ENCODE measurements around the gene SSH3. TPM values are rescaled to one million over a fixed set of nuclear protein-coding genes. Genes with fewer than 3 reads are reported as not detected.

Gene SSH3
- total RNA-seq, 1 donor from 2014 or later: 36.4 TPM

GRCh38 chr11:67301951-67302516, 1.3 kb upstream of the SSH3 start:
- intact Hi-C loops (cut with DNase I): no loop called here
- Histone ChIP-seq H3K9me3 (no peaks in the 10 kb centered on the region), H3K27ac (peak overlapping the region; percentile 86), H3K27me3 (no peaks in the 10 kb centered on the region), H3K4me3 (peak overlapping the region; percentile 99), H3K4me1 (peaks cover 25% of the 10 kb centered on the region), H3K36me3 (peaks cover 36% of the 10 kb centered on the region)
- ATAC-seq (peak; percentile 59), DNase-seq (peak; percentile 83)
- TF ChIP-seq CTCF (IDR thresholded peaks at IDR 0.05): no peak

GRCh38 chr11:67302571-67303131, 679 bp upstream of the SSH3 start:
- peak; percentile 57 for ATAC-seq
- intact Hi-C loops (cut with DNase I): no loop called here
- Histone ChIP-seq H3K36me3 (peaks cover 37% of the 10 kb centered on the region), H3K4me1 (peaks cover 25% of the 10 kb centered on the region), H3K27me3 (no peaks in the 10 kb centered on the region), H3K27ac (peak overlapping the region; percentile 86), H3K4me3 (peak overlapping the region; percentile 99), H3K9me3 (no peaks in the 10 kb centered on the region)
- DNase-seq: peak; percentile 88
- TF ChIP-seq CTCF (IDR thresholded peaks at IDR 0.05): no peak

GRCh38 chr11:67303835-67304411, 593 bp downstream of the SSH3 start:
- peak overlapping the region; percentile 99 for H3K4me3 ChIP-seq
- peak overlapping the region; percentile 86 for H3K27ac ChIP-seq
- H3K27me3 ChIP-seq: no peaks in the 10 kb centered on the region
- ATAC-seq (peak; percentile 50), DNase-seq (peak; percentile 79)
- TF ChIP-seq CTCF (IDR thresholded peaks at IDR 0.05): no peak
- H3K9me3 ChIP-seq: no peaks in the 10 kb centered on the region
- intact Hi-C loops (cut with DNase I): no loop called here
- peaks cover 43% of the 10 kb centered on the region for H3K36me3 ChIP-seq
- peaks cover 25% of the 10 kb centered on the region for H3K4me1 ChIP-seq

- Histone ChIP-seq H3K9me3 (no peaks in the 10 kb centered on the region), H3K4me1 (peaks cover 25% of the 10 kb centered on the region), H3K4me3 (peak overlapping the region; percentile 99), H3K36me3 (peaks cover 43% of the 10 kb centered on the region), H3K27me3 (no peaks in the 10 kb centered on the region), H3K27ac (peak overlapping the region; percentile 86)
- ATAC-seq (no peak), DNase-seq (peak; percentile 56)
- TF ChIP-seq CTCF (IDR thresholded peaks at IDR 0.05): no peak
- intact Hi-C loops (cut with DNase I): no loop called here
Observed at GRCh38 chr11:67304511-67305113, 1.3 kb downstream of the SSH3 start.

GRCh38 chr11:67306769-67307544, 3.6 kb downstream of the SSH3 start:
- TF ChIP-seq CTCF (IDR thresholded peaks at IDR 0.05): no peak
- DNase-seq: peak; percentile 60
- peaks cover 18% of the 10 kb centered on the region for H3K4me1 ChIP-seq
- H3K36me3 ChIP-seq: peaks cover 30% of the 10 kb centered on the region
- no peak for ATAC-seq
- intact Hi-C loops (cut with DNase I): no loop called here
- no peaks in the 10 kb centered on the region for H3K9me3 ChIP-seq
- no peak overlapping the region for H3K27ac ChIP-seq
- H3K4me3 ChIP-seq: no peak overlapping the region
- H3K27me3 ChIP-seq: no peaks in the 10 kb centered on the region

Data from upper lobe of right lung (tissue), 1 donor.